GF-D8 (cell line): ENCODE data around the gene DAZAP1.
A peak's percentile ranks its signal among the peaks of the same experiment; 100 is the strongest.
"Not testable (repeated sequence)": the region's sequence is repeated elsewhere in the genome, so short reads cannot be mapped to it uniquely, and the experiment has no call there.

ENCODE experiments used
- DNase-seq: peaks from one replicate; lab custom pipeline; 2025; lab: John Stamatoyannopoulos, UW

Gene DAZAP1

GRCh38 chr19:1425102-1425837 is 17.9 kb downstream of the DAZAP1 start:
- no peak for DNase-seq

DNA sequence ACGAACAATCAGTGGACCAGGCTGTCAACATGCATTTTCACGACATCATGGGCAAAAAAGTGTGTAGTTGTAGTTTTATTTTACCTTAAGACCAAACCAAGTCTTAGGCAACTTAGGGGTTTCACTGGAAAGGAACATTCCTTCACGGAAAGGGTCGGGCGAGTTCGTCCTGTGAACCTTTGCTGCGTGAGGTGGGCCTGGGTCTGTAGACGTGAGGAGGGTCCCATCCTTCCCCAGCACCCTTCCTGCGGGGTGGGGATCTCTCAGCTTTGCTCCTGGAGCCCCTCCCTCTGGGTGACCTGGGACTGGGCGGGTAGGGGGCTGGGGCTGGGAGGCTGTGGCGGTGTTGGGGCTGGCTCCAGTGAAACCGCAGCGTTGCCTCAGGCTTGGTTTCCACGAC is 18.5 kb downstream of the DAZAP1 start:
- no peak for DNase-seq

GRCh38 chr19:1426736-1427135 is 19.4 kb downstream of the DAZAP1 start:
- DNase-seq, result no peak

GRCh38 chr19:1427221-1427920 is 20.0 kb downstream of the DAZAP1 start:
- no peak for DNase-seq

DNA sequence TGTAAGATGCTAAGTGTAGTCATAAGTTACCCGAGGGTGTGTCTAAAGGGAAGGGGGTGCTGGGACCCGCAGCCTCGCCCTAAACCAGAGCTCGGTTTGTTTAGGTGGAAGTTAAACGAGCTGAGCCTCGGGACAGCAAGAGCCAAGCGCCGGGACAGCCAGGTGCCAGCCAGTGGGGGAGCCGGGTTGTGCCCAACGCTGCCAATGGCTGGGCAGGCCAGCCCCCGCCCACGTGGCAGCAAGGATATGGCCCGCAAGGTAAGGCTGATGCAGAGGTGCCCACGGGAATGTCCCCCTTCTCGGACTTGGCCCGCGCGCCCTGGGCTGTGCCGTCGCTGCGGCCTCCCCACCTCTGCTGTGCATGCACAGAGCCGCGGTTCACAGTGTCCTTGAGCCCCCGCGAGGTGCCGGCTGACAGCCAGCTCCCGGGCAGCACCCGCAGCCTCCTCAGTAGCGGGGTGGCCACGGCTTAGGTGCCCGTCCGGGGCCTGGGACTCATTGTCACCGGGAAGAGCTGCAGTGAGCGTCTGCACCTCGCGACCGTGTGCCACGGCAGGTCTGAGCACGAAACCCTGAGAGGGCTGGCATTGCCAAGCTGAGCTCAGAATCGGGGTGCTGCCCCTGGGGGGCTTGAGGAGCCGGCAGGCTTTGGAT is 21.5 kb downstream of the DAZAP1 start:
- no peak for DNase-seq

GRCh38 chr19:1429750-1430149 is 22.4 kb downstream of the DAZAP1 start:
- no peak for DNase-seq

DNA sequence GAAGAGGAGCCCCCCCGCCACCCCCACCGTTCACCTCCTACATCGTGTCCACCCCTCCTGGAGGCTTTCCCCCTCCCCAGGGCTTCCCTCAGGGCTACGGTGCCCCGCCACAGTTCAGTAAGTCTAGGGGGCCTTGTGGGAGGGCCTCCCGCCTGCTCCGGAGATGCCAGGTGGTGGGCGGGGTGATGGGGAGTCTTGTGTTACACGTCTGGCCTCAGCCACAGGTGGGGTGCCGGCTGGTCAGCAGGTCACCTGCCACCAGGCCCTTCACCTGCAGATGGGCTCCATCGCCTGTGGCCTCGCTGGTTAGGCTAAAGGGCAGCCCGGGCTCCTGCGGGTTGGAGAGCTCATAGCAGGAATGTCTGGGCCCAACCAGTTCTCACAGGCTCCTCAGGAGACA is 22.9 kb downstream of the DAZAP1 start:
- DNase-seq, result no peak

- no peak for DNase-seq
Measured at GRCh38 chr19:1431759-1432506, 24.5 kb downstream of the DAZAP1 start.

DNA sequence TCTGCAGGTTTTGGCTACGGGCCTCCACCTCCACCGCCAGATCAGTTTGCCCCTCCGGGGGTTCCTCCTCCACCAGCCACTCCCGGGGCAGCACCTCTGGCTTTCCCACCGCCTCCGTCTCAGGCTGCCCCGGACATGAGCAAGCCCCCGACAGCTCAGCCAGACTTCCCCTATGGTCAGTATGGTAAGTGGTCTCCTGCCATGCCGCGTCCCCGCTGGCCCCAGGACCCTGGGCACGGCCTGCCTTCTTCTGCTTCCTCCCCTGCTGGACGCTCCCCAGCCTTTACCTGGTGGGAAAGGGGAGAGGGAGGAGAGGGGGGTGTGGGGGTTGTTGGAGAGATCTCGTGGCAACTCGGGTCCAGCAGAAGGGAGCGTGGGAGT is 25.1 kb downstream of the DAZAP1 start:
- DNase-seq, result no peak

DNA sequence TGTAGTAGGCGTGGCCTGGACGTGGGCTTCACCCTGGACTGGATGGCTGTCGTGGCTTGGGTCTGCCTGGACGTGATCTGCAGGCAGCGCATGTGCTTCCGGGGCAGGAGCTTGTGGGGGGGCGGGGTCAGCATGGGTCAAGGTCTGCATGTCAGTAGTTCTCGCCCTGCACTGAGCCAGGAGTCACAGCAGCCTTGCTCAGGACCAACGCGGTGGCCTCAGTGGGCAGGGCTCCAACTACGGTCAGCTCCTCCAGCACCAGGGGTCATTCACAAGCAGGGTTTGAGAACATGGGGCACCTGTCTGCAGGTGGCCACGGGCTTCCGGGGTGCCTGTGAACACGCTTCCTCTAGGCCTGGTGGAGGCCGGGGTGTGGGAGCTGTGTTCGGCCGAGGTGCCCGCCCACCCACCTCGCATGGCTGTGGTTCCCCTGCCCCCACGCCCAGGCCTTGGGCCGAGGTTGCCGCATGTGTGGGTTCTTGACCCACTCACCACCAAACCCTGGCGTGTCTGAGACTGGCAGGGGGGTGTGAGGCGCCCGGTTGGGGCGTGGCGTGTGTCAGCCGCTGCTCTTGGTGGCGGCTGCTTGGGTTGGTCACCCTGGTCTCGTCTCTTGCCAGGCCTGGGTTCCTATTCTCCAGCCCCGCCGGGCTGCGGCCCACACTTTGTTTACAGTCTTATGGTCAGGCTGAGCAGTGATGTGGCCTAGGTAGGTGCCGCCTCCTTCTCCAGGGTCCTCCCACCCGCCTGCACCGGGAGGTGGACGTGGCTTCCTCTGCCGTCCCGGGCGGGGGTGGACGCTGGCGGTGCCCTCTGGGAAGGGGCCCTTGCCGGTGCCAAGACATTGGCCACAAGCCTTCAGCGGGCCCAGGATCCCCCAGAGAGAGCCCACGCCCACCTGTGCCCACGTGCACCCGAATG is 26.0 kb downstream of the DAZAP1 start:
- DNase-seq, result no peak

- no peak for DNase-seq
Measured at GRCh38 chr19:1434040-1434366, 26.6 kb downstream of the DAZAP1 start.

- DNase-seq, result no peak
Measured at GRCh38 chr19:1434577-1435060, 27.2 kb downstream of the DAZAP1 start.

DNA sequence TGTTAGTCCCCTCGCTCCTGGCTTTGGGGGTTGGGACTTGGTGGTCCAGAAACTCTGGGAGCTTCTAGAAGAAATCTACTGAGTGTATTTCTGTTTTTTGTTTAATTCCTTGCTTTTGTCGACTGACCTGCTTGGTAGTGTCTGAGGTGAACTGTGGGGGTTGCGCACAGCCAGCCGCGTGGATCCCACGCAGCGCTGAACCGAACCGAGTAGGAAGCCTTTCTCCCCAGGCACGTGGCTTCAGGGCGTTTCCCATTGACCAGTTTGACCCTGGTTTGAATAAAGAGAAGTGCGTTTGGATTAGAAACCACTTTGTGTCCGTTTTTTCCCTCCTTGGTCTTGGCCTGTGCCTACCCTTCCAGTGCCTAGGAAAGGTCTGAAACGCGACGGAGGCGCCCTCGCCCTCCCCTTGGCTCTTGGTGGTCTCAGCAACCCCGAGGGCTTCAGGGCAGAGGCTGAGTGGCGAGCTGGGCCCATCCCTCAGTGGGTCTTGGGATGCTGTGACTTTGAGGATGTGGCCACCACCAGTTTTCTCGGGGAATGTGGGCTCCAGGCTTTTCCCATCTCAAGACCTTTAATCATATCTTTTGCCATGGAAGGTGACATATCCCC is 28.1 kb downstream of the DAZAP1 start:
- no peak for DNase-seq

- DNase-seq, result no peak
Measured at GRCh38 chr19:1437609-1438008, 30.2 kb downstream of the DAZAP1 start.

- peak; percentile 74 for DNase-seq
Measured at GRCh38 chr19:1438035-1438932, 30.9 kb downstream of the DAZAP1 start, which contains the start of gene RPS15. Gene RPS15, plus strand, starts transcription at chr19:1438396. Its CDS starts 30 bp downstream, at chr19:1438426.

- DNase-seq, result no peak
Measured at GRCh38 chr19:1438933-1439354, 31.6 kb downstream of the DAZAP1 start.

GRCh38 chr19:1439525-1440417 is 32.4 kb downstream of the DAZAP1 start:
- not testable (repeated sequence) for DNase-seq

GRCh38 chr19:1440418-1440801 is 33.0 kb downstream of the DAZAP1 start:
- DNase-seq, result no peak

DNA sequence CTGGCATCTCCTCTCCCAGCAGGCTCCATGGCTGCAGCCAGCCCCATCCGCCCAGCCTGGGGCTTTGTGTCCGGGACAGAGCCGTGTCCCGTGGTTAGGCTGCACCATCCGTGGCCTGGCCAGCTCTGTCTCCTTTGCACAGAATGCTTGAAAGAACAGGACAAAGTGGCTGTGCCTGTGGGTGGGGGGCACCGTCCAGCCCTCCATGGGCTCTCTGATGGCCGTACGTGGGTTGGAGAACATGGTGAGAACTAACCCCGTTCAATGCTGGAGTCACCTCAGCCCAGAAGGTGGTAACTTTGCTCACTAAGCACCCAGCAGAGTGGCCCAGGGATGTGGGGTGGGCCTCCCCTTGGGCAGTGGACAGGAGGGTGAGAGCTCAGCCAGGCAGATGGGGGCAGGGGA is 33.6 kb downstream of the DAZAP1 start:
- DNase-seq, result no peak
